ENCODE data around the gene ZNRF3.
"Not testable (repeated sequence)": the region's sequence is repeated elsewhere in the genome, so short reads cannot be mapped to it uniquely, and the experiment has no call there.

The ZNRF3 gene

GRCh38 chr22:28884747-28885350 is 1.5 kb downstream of the ZNRF3 start:
- no peak for DNase-seq (ENCODE audit: low spot score)

GRCh38 chr22:28885939-28886338 is 2.6 kb downstream of the ZNRF3 start:
- no peak for DNase-seq (ENCODE audit: low spot score)

GRCh38 chr22:28886679-28887078 is 3.3 kb downstream of the ZNRF3 start:
- not testable (repeated sequence) for DNase-seq (ENCODE audit: low spot score)

GRCh38 chr22:28887725-28888459 is 4.5 kb downstream of the ZNRF3 start:
- DNase-seq (ENCODE audit: low spot score) = no peak

- DNase-seq (ENCODE audit: low spot score) = no peak
Measured at GRCh38 chr22:28889478-28890024, 6.2 kb downstream of the ZNRF3 start.

- DNase-seq (ENCODE audit: low spot score) = no peak
Measured at GRCh38 chr22:28891156-28891733, 7.9 kb downstream of the ZNRF3 start.

- DNase-seq (ENCODE audit: low spot score) = no peak
Measured at GRCh38 chr22:28892175-28892731, 8.9 kb downstream of the ZNRF3 start.

GRCh38 chr22:28893810-28894209 is 10.4 kb downstream of the ZNRF3 start:
- DNase-seq (ENCODE audit: low spot score) = no peak

GRCh38 chr22:28894334-28894733 is 11.0 kb downstream of the ZNRF3 start:
- no peak for DNase-seq (ENCODE audit: low spot score)

GRCh38 chr22:28894807-28895206 is 11.4 kb downstream of the ZNRF3 start:
- no peak for DNase-seq (ENCODE audit: low spot score)

- DNase-seq (ENCODE audit: low spot score) = no peak
Measured at GRCh38 chr22:28896611-28897010, 13.2 kb downstream of the ZNRF3 start.

GRCh38 chr22:28898233-28898629 is 14.9 kb downstream of the ZNRF3 start:
- DNase-seq (ENCODE audit: low spot score) = no peak

- DNase-seq (ENCODE audit: low spot score) = no peak
Measured at GRCh38 chr22:28899199-28899853, 16.0 kb downstream of the ZNRF3 start.

GRCh38 chr22:28900379-28900925 is 17.1 kb downstream of the ZNRF3 start:
- no peak for DNase-seq (ENCODE audit: low spot score)

- DNase-seq (ENCODE audit: low spot score) = no peak
Measured at GRCh38 chr22:28902490-28902889, 19.1 kb downstream of the ZNRF3 start.

GRCh38 chr22:28903080-28903479 is 19.7 kb downstream of the ZNRF3 start:
- no peak for DNase-seq (ENCODE audit: low spot score)

- DNase-seq (ENCODE audit: low spot score) = no peak
Measured at GRCh38 chr22:28903729-28904128, 20.4 kb downstream of the ZNRF3 start.

- DNase-seq (ENCODE audit: low spot score) = no peak
Measured at GRCh38 chr22:28904211-28904896, 21.0 kb downstream of the ZNRF3 start.

GRCh38 chr22:28905256-28905832 is 22.0 kb downstream of the ZNRF3 start:
- DNase-seq (ENCODE audit: low spot score) = no peak

- DNase-seq (ENCODE audit: low spot score) = no peak
Measured at GRCh38 chr22:28906312-28906711, 22.9 kb downstream of the ZNRF3 start.

Measured in D341Med (cell line).